Memory B cell (primary cell): ENCODE measurements around the gene EXOC6B.

Source experiments
- ATAC-seq: fragments of 150-1000 bp; cut with Tn5 transposase; 2 replicates; pipeline ENCODE4 v1.10.0; 2021; ENCODE audit warnings: low read depth, mild to moderate bottlenecking, moderate library complexity
- DNase-seq, 2 donors: peaks; one replicate each; pipeline ENCODE4 v3.0.0; 2022; ENCODE audit warnings: low spot score in 2 of 2
- H3K27ac Mint-ChIP-seq: one replicate; pipeline ENCODE4 v1.8.0; 2022; ENCODE audit warnings: mild to moderate bottlenecking, moderate library complexity, mixed read lengths
- H3K27me3 Mint-ChIP-seq: one replicate; pipeline ENCODE4 v1.8.0; 2022; ENCODE audit warnings: mixed read lengths
- H3K36me3 Mint-ChIP-seq: one replicate; pipeline ENCODE4 v1.8.0; 2022; ENCODE audit warnings: mild to moderate bottlenecking, mixed read lengths
- H3K4me1 Mint-ChIP-seq: one replicate; pipeline ENCODE4 v1.8.0; 2022; ENCODE audit warnings: mixed read lengths
- H3K4me3 Mint-ChIP-seq: one replicate; pipeline ENCODE4 v1.8.0; 2022; ENCODE audit warnings: mild to moderate bottlenecking, moderate library complexity, mixed read lengths
- H3K9me3 Mint-ChIP-seq: one replicate; pipeline ENCODE4 v1.8.0; 2022; ENCODE audit warnings: mixed read lengths

EXOC6B gene

DNA sequence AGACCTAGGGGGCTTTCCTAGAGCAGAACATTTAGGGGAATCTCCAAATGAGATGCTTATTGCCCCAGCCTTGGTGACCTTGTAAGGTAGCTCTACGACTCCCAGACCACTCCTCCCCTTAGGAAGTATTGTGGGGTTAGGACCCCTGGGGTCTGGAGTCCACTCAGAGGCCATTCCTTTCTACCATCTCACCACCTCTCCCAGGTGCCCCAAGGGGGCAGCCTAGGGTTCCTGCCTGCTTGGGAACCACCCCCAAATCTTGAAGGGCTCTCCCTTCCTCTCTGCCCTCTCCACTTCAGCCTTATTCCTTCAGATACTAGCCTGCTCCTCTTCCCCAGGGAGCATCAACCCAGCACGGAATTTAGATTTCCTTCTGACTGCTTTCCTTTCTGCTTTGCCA lies 17.5 kb upstream of the EXOC6B start:
- no peak for ATAC-seq
- Mint-ChIP-seq H3K4me3 (no peak overlapping the region), H3K36me3 (no peaks in the 10 kb centered on the region), H3K4me1 (no peaks in the 10 kb centered on the region), H3K27me3 (peaks cover 13% of the 10 kb centered on the region), H3K27ac (no peak overlapping the region), H3K9me3 (no peaks in the 10 kb centered on the region)
- no peak for DNase-seq

DNA sequence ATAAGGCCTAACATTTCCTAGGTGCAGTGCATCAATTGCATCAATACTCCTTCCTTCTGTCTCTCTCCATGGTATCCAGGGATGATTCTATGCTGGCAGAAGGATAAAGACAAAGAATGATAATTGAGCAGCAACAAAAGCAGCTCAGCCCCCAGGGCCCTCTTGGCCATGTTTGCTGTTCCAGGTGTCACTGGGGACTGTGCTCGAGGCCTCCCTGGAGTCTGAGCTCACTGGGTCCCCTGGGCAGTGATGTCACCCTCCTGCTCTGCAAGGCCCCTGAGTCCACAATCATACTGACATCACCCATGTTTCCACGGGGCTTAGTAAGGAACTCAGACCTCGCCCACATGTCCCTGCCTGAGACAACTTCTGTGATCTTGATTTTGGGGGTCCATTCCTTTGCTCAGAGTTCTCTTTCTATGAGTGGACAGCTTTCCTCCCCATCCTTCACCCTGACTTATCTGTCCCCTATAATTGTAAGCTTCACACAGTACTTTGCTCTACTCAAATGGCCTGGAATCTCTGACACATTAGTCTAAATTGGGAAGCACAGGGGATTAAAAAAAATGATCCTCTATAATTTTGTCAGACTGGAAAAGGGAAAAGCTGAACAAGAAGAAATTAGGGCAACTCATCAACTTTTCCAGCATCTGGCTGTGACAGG lies 15.8 kb upstream of the EXOC6B start:
- no peak for DNase-seq
- no peak overlapping the region for H3K4me3 Mint-ChIP-seq
- H3K27me3 Mint-ChIP-seq, result peaks cover 13% of the 10 kb centered on the region
- ATAC-seq, result no peak
- H3K9me3 Mint-ChIP-seq, result no peaks in the 10 kb centered on the region
- H3K4me1 Mint-ChIP-seq, result no peaks in the 10 kb centered on the region
- H3K27ac Mint-ChIP-seq, result no peak overlapping the region
- H3K36me3 Mint-ChIP-seq, result no peaks in the 10 kb centered on the region

DNA sequence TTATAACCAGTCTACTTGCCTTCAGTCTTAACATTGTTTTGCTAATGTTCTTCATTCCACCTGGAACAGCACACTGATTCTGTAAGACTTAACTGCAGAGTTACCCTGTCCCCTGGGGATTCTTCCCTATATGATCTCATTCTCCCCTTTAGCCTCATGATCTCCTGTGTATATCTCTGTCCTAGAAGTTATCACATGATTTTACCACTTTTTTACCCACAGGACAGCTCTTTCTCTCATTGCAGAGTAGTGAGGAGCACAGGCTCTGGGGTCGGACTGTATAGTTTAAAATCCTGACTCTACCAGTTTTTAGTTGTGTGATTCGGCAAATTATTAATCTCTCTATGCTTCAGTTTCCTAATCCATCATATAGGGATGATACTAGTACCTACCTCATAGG lies 14.2 kb upstream of the EXOC6B start:
- ATAC-seq (no peak), DNase-seq (no peak)
- no peak overlapping the region for H3K4me3 Mint-ChIP-seq
- H3K4me1 Mint-ChIP-seq, result no peaks in the 10 kb centered on the region
- H3K27ac Mint-ChIP-seq, result no peak overlapping the region
- no peaks in the 10 kb centered on the region for H3K36me3 Mint-ChIP-seq
- no peaks in the 10 kb centered on the region for H3K9me3 Mint-ChIP-seq
- peaks cover 13% of the 10 kb centered on the region for H3K27me3 Mint-ChIP-seq

DNA sequence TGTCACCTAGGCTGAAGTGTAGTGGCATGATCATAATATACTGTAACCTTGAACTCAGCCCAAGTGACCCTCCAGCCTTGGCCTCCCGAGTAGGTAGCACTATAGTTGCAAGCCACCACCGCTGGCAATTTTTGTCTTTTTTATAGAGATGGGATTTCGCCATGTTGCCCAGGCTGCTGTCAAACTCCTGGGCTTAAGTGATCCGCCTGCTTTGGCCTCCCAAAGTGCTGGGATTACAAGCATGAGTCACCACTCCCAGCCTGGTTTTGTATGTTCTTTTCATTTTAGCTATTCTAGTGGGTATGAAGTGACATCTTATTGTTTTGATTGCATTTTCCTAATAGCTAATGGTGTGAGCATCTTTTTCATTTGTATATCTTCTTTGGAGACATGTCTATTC lies 11.3 kb upstream of the EXOC6B start:
- H3K4me1 Mint-ChIP-seq, result peaks cover 4% of the 10 kb centered on the region
- ATAC-seq (no peak), DNase-seq (no peak)
- H3K9me3 Mint-ChIP-seq, result no peaks in the 10 kb centered on the region
- no peak overlapping the region for H3K4me3 Mint-ChIP-seq
- H3K27me3 Mint-ChIP-seq, result peaks cover 10% of the 10 kb centered on the region
- H3K27ac Mint-ChIP-seq, result no peak overlapping the region
- no peaks in the 10 kb centered on the region for H3K36me3 Mint-ChIP-seq

DNA sequence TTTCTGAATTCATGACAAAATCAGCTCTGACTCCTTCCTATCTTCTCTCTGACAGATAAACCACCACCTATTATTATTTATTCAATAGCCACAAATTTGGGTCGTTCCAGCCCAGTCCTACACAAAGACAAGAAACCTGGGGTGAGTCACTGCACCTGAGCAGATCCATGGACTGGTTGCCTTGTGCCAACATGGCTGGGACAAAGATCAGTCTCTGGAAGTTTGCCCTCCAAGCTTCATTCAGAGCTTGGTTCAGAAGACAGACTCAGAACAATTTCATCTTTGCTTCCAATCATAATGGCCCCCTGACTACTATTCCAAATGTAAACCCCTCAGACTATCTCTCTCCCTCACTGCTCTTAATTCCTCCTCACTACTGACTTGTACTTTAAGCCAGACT lies 9.6 kb upstream of the EXOC6B start:
- H3K27ac Mint-ChIP-seq, result no peak overlapping the region

DNA sequence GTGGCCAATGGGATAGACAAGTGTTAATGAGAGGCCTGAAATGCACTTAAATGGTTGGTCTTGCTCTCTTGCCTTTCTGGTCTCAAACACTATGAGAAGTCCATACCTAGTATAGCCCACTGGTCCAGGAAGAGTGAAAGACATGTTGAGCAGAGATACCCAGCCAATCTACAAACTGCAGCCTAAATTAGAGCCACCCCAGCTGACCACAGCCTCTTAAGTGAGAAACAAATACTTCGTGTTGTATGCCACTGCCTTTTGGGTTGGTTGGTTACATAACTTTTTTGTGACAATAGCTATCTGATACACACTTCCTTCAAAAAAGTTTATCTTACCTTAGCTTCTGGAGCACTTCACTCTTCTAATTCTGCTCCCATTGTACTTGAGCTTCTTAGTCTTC lies 8.8 kb upstream of the EXOC6B start:
- ATAC-seq (no peak), DNase-seq (no peak)
- Mint-ChIP-seq H3K4me3 (no peak overlapping the region), H3K27me3 (peaks cover 10% of the 10 kb centered on the region), H3K9me3 (no peaks in the 10 kb centered on the region), H3K4me1 (peaks cover 7% of the 10 kb centered on the region), H3K36me3 (no peaks in the 10 kb centered on the region), H3K27ac (no peak overlapping the region)

More for the DNA sequence above, 9.6 kb upstream of the EXOC6B start:
- Mint-ChIP-seq H3K9me3 (no peaks in the 10 kb centered on the region), H3K27me3 (peaks cover 11% of the 10 kb centered on the region), H3K4me3 (no peak overlapping the region), H3K36me3 (no peaks in the 10 kb centered on the region), H3K4me1 (peaks cover 4% of the 10 kb centered on the region)
- ATAC-seq (no peak), DNase-seq (no peak)

DNA sequence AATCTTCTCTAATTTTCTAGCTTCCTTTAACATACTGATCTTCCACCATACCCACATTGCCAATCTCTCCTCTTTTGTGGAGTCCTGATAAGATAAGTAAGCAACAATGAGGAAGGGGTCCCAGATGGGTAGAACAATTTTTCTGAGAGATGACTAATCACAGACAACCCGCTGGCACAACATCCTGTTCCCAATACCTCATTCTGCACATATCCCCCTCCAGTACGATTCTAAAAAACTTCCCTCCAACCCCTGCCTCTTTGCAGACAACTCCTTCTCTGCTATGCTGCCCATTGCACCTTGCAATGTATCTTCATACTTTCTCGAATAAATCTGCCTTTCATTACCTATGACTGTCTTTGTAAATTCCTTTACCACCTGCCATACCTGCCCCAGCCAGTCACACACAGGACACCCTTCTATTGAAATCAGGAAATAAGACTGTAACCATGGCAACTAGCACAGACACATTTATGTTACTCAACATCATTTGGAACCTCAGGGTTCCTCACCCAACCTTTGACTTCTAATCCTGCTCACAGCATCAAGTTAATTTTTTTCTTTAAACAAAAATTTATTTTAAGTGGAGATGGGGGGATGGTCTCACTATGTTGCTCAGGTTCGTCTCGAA lies 7.4 kb upstream of the EXOC6B start:
- Mint-ChIP-seq H3K4me3 (no peak overlapping the region), H3K27me3 (peaks cover 10% of the 10 kb centered on the region), H3K9me3 (no peaks in the 10 kb centered on the region), H3K36me3 (no peaks in the 10 kb centered on the region), H3K4me1 (peaks cover 7% of the 10 kb centered on the region), H3K27ac (peak overlapping the region; percentile 16)
- ATAC-seq, result peak; percentile 82
- DNase-seq, result no peak

DNA sequence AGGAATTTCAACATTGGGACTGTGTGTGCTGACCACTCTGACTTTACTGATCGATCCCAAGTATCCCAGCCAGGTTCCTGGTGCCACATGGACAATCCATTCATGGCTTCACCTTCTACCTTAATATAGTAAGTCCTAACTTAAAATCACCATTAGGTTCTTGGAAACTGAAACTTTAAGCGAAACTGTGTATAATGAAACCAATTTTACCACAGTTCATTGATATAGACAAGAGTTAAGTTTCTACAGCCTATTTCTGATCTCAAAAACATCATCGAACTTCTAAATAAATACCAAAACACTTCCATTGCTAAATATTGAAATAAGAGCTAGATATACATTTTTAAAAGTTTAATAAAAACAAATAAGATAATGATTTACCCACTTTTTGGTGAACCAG lies 4.4 kb upstream of the EXOC6B start:
- Mint-ChIP-seq H3K4me1 (peaks cover 13% of the 10 kb centered on the region), H3K4me3 (no peak overlapping the region), H3K9me3 (no peaks in the 10 kb centered on the region), H3K27me3 (peaks cover 10% of the 10 kb centered on the region), H3K36me3 (no peaks in the 10 kb centered on the region), H3K27ac (no peak overlapping the region)
- no peak for ATAC-seq
- no peak for DNase-seq

DNA sequence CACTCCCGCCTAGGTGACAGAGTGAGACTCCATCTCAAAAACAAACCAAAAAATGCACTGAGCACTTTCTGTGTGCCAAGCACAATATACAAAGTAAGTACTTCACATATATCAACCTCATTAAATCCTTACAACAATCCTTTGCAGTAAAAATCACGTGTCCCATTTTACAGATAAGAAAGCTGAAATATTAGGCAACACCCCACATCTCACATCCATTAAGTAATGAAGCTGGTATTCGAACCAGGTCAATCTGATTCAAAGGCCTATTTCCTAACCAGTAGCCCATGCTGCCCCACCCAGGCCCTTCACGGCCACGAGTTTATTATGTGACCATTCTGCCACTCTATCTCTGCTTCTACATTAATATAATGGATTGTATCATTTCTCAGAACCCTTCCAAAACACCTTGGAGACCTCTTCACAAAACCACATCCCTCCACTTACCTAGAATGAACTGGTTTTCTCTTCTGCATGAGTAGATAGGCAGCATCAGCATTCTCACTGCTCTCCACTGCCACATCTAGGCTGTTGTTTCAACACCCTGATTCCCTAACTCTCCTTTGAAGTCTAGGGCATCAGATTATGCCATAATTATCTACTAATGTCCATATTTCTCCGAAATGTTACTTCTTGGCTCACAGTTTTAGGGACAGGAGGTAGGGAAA lies 3.1 kb upstream of the EXOC6B start:
- Mint-ChIP-seq H3K9me3 (no peaks in the 10 kb centered on the region), H3K4me3 (no peak overlapping the region), H3K27me3 (peaks cover 10% of the 10 kb centered on the region), H3K4me1 (peaks cover 26% of the 10 kb centered on the region), H3K36me3 (no peaks in the 10 kb centered on the region), H3K27ac (no peak overlapping the region)
- ATAC-seq (no peak), DNase-seq (no peak)

DNA sequence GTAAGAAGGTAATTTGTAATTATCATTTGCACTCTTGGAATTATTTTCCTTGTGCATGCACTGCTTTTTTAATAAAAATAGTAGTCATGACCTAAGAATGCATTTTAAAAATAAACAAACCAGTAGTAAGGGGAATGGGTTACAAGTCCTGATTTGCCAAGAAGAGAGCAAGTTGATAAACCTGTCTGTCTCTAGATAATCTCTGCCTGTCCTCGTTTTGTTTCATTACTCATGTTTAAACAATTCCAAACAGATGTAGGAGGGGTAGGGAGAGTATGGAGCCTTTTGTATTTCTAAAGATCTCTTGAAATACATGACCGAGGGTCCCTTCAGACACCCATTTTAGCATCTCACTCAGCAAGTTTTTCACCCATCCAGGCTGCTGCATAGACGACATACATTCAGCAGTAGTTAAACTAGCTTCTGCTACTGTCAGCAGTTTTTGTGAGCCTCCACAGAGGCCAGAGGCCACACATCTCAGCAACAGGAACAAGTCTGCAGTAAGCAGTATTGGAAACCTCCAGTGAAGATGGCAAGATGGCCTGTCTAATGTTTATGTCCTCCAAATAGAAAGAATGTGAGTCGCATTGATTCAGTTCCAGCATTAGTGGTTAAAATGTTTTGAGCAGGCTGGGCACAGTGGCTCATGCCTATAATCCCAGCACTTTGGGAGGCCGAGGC lies 2.3 kb upstream of the EXOC6B start:
- H3K4me3 Mint-ChIP-seq, result no peak overlapping the region
- ATAC-seq (no peak), DNase-seq (no peak)
- H3K36me3 Mint-ChIP-seq, result no peaks in the 10 kb centered on the region
- H3K9me3 Mint-ChIP-seq, result no peaks in the 10 kb centered on the region
- no peak overlapping the region for H3K27ac Mint-ChIP-seq
- peaks cover 26% of the 10 kb centered on the region for H3K4me1 Mint-ChIP-seq
- H3K27me3 Mint-ChIP-seq, result peaks cover 8% of the 10 kb centered on the region

DNA sequence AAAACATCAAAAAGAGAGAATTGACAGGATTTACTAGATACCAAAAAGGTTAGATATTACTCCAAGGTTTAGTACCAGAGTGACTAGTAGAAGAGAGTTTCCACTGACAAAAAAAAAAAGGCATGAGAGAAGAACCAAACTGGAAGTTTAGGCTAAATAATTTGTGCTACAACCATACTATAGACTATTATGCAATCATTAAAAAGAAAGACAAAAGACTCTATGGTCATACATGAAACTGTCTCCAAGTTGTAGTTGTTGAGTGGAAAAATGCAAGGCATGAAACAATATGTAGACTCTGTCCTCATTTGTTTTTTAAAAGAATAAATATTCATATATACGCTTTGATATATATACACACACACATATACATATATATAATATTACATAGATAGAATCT lies 1.7 kb upstream of the EXOC6B start:
- no peak for ATAC-seq
- H3K4me3 Mint-ChIP-seq, result no peak overlapping the region
- H3K36me3 Mint-ChIP-seq, result no peaks in the 10 kb centered on the region
- no peak for DNase-seq
- no peak overlapping the region for H3K27ac Mint-ChIP-seq
- H3K27me3 Mint-ChIP-seq, result peaks cover 8% of the 10 kb centered on the region
- H3K4me1 Mint-ChIP-seq, result peaks cover 28% of the 10 kb centered on the region
- no peaks in the 10 kb centered on the region for H3K9me3 Mint-ChIP-seq

DNA sequence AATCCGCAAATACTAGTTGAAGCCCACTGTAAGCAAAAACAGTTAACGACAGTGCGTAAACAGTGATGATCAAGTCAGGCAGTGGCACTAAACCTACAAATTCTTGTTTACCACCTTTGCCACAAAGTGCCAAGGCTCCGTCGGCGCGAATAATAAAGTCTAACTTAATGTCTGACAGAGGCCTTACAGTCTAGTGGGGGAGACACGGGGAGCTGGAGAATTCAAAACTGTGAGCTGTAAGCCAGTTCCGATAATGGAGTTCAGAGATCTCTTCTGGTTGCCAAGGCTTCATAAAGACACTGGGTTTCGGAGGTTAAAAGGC lies 284 bp upstream of the EXOC6B start:
- H3K9me3 Mint-ChIP-seq, result no peaks in the 10 kb centered on the region
- H3K27me3 Mint-ChIP-seq, result peaks cover 6% of the 10 kb centered on the region
- no peak for DNase-seq
- no peaks in the 10 kb centered on the region for H3K36me3 Mint-ChIP-seq
- H3K4me1 Mint-ChIP-seq, result peaks cover 28% of the 10 kb centered on the region
- H3K4me3 Mint-ChIP-seq, result peak overlapping the region; percentile 95
- no peak for ATAC-seq
- peak overlapping the region; percentile 89 for H3K27ac Mint-ChIP-seq

DNA sequence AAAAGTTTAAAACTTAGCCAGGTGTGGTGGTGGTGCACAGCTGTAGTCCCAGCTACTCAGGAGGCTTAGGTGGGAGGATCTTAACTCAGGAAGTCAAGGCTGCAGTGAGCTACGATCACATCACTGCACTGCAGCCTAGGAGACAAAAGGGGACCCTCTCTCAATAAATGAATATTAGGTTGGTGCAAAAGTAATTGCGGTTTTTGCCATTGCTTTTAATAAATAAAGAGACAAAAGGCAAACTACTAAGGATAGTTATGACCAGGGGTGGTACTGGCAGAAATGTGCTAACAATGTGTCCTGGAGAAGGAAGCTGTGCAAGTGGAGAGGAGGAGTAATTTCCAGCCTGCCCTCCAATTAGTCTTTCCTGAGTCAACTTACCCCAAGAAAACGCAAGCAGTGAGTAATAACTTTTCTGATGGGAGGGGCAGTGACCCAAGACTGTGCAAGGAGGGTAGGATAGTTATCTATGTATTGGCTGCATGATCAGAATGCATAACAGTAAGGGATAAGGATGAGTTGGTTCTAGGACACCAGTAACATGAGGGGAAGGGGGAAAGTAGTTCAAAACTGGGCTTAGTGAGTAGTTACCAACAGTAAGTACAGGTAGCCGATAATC lies 1.5 kb downstream of the EXOC6B start:
- DNase-seq, result no peak
- Mint-ChIP-seq H3K4me1 (peaks cover 27% of the 10 kb centered on the region), H3K36me3 (no peaks in the 10 kb centered on the region), H3K27me3 (no peaks in the 10 kb centered on the region), H3K4me3 (peak overlapping the region; percentile 95), H3K27ac (peak overlapping the region; percentile 89), H3K9me3 (no peaks in the 10 kb centered on the region)
- no peak for ATAC-seq

DNA sequence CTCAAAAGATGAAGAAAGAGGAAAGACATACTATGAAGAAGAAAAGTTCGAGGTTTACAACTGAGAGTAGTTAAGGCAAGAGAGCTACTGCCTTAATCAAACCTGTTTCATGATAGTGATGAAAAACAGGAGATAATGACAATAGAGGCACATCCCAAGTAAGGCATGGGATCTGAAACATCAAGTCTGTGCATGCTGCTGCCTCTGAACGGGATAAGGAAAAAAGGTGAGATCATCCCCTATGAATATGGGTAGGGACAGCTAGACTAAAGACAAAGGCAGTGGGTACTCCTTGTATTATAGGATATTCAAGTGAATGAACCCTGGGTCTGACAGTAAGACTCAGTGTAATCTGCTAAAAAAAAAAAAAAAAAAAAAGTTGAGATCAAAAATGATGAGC lies 3.0 kb downstream of the EXOC6B start:
- peaks cover 27% of the 10 kb centered on the region for H3K4me1 Mint-ChIP-seq

More for the DNA sequence above, 3.0 kb downstream of the EXOC6B start:
- ATAC-seq (no peak), DNase-seq (no peak)
- Mint-ChIP-seq H3K9me3 (no peaks in the 10 kb centered on the region), H3K4me3 (no peak overlapping the region), H3K36me3 (peaks cover 3% of the 10 kb centered on the region), H3K27ac (no peak overlapping the region), H3K27me3 (no peaks in the 10 kb centered on the region)
